Vagina (tissue), 2 donors: Measurements from ENCODE around the gene KDM1B. TPM values are rescaled to one million over a fixed set of nuclear protein-coding genes. Genes with fewer than 3 reads are reported as not detected.

Experiments used
- DNase-seq, 2 donors: peaks; one replicate each; pipeline ENCODE4 v3.0.0-alpha.2; 2017; ENCODE audit errors: extremely low spot score in 2 of 2
- H3K27ac ChIP-seq: fragments of 200-600 bp; sonication (generic); one replicate; pipeline ENCODE4 v1.5.1; 2019
- H3K27me3 ChIP-seq: fragments of 200-600 bp; sonication (generic); one replicate; pipeline ENCODE4 v1.5.1; 2019
- H3K36me3 ChIP-seq, 2 donors: fragments of 200-600 bp; sonication (generic); one replicate each; pipeline ENCODE4 v1.5.1; 2017 to 2019
- H3K4me1 ChIP-seq: fragments of 200-600 bp; sonication (generic); one replicate; pipeline ENCODE4 v1.5.1; 2019
- H3K4me3 ChIP-seq, 2 donors: fragments of 200-600 bp; sonication (generic); 1 replicate in 1 of 2; 2 replicates in 1 of 2; pipeline ENCODE4 v1.5.1; 2016 to 2019
- H3K9me3 ChIP-seq: fragments of 200-600 bp; sonication (generic); one replicate; pipeline ENCODE4 v1.5.1; 2019
- CTCF ChIP-seq, 3 experiments: fragments of 450-650 bp in 2 of 3; fragments of 200-600 bp in 1 of 3; sonication (generic) in 1 of 3; IDR thresholded peaks; one replicate each; pipeline ENCODE4 v1.5.1; 2017 to 2019; ENCODE audit warnings: antibody characterized with exemption in 3 of 3, mild to moderate bottlenecking in 2 of 3, moderate library complexity in 2 of 3
- POLR2A ChIP-seq, 2 donors: fragments of 450-650 bp; IDR thresholded peaks; one replicate each; pipeline ENCODE4 v1.6.1; 2017; ENCODE audit warnings: antibody characterized with exemption in 2 of 2, mild to moderate bottlenecking in 2 of 2, moderate library complexity in 2 of 2
- POLR2AphosphoS5 ChIP-seq, 2 donors: sonication (generic); formaldehyde crosslinking; IDR thresholded peaks; one replicate each; pipeline ENCODE4 v1.9.0; 2017; ENCODE audit warnings: antibody characterized with exemption in 2 of 2, mild to moderate bottlenecking in 2 of 2, low read depth in 1 of 2; ENCODE audit not compliant: insufficient read depth in 1 of 2
- intact Hi-C: fragments of 100-400 bp; cut with DNase I; formaldehyde crosslinking; loops from one replicate; pipeline ENCODE4 v1.15.1; 2023
- total RNA-seq: library from RNA; depleted of rRNA; stranded (reverse); fragments of >200 nt; gene quantifications from one replicate; pipeline ENCODE4 v1.2.3, GENCODE V29; 2016

The KDM1B gene
- total RNA-seq, 1 donor from 2014 or later, result 20.6 TPM

- H3K4me3 ChIP-seq, result no peak overlapping the region
- no peaks in the 10 kb centered on the region for H3K9me3 ChIP-seq
- no peak for DNase-seq
- intact Hi-C loops, result no loop called here
- TF ChIP-seq CTCF (IDR thresholded peaks at IDR 0.05), result no peak
- no peak for TF ChIP-seq POLR2A (IDR thresholded peaks at IDR 0.05)
- no peak for TF ChIP-seq POLR2AphosphoS5 (IDR thresholded peaks at IDR 0.05; ENCODE audit: insufficient read depth in 1 of 2, low read depth in 1 of 2)
- no peak overlapping the region for H3K27ac ChIP-seq
- H3K27me3 ChIP-seq, result no peaks in the 10 kb centered on the region
- peaks cover 4 to 48% of the 10 kb centered on the region in 2 donors for H3K36me3 ChIP-seq
- H3K4me1 ChIP-seq, result peaks cover 4% of the 10 kb centered on the region
Observed at GRCh38 chr6:18254793-18255192, 99.6 kb downstream of the KDM1B start.

- TF ChIP-seq POLR2A (IDR thresholded peaks at IDR 0.05) (no peak), CTCF (IDR thresholded peaks at IDR 0.05) (no peak), POLR2AphosphoS5 (IDR thresholded peaks at IDR 0.05; ENCODE audit: insufficient read depth in 1 of 2, low read depth in 1 of 2) (no peak)
- intact Hi-C loops, result no loop called here
- DNase-seq, result no peak
- Histone ChIP-seq H3K9me3 (no peaks in the 10 kb centered on the region), H3K36me3 (peaks cover 2 to 28% of the 10 kb centered on the region in 2 donors), H3K4me3 (no peak overlapping the region), H3K27ac (no peak overlapping the region), H3K4me1 (peaks cover 39% of the 10 kb centered on the region), H3K27me3 (no peaks in the 10 kb centered on the region)
Observed at GRCh38 chr6:18259675-18260447, 104.6 kb downstream of the KDM1B start.

- Histone ChIP-seq H3K9me3 (no peaks in the 10 kb centered on the region), H3K4me1 (peaks cover 43% of the 10 kb centered on the region), H3K4me3 (no peak overlapping the region), H3K36me3 (peaks cover 0 to 21% of the 10 kb centered on the region in 2 donors), H3K27me3 (no peaks in the 10 kb centered on the region), H3K27ac (no peak overlapping the region)
- intact Hi-C loops, result no loop called here
- TF ChIP-seq POLR2A (IDR thresholded peaks at IDR 0.05) (no peak), CTCF (IDR thresholded peaks at IDR 0.05) (no peak), POLR2AphosphoS5 (IDR thresholded peaks at IDR 0.05; ENCODE audit: insufficient read depth in 1 of 2, low read depth in 1 of 2) (no peak)
- DNase-seq, result no peak
Observed at GRCh38 chr6:18260448-18261106, 105.4 kb downstream of the KDM1B start.

- H3K4me3 ChIP-seq, result no peak overlapping the region
- no peaks in the 10 kb centered on the region for H3K9me3 ChIP-seq
- no peak for DNase-seq
- no peaks in the 10 kb centered on the region for H3K27me3 ChIP-seq
- H3K36me3 ChIP-seq, result peaks cover 0 to 10% of the 10 kb centered on the region in 2 donors
- peaks cover 43% of the 10 kb centered on the region for H3K4me1 ChIP-seq
- H3K27ac ChIP-seq, result no peak overlapping the region
- intact Hi-C loops, result no loop called here
- TF ChIP-seq CTCF (IDR thresholded peaks at IDR 0.05) (no peak), POLR2A (IDR thresholded peaks at IDR 0.05) (no peak), POLR2AphosphoS5 (IDR thresholded peaks at IDR 0.05; ENCODE audit: insufficient read depth in 1 of 2, low read depth in 1 of 2) (no peak)
Observed at GRCh38 chr6:18261877-18262276, 106.7 kb downstream of the KDM1B start.
